ENCODE data around the gene OTOGL. TPM values are rescaled to one million over a fixed set of nuclear protein-coding genes. Genes with fewer than 3 reads are reported as not detected.
"Not testable (repeated sequence)": the region's sequence is repeated elsewhere in the genome, so short reads cannot be mapped to it uniquely, and the experiment has no call there.

OTOGL gene
- total RNA-seq, 1 donor from 2014 or later = 0.51 TPM

- no peak for DNase-seq (ENCODE audit: low spot score)
- intact Hi-C loops (cut with DNase I) = no loop called here
Observed at GRCh38 chr12:80262771-80263170, 163.4 kb downstream of the OTOGL start.

GRCh38 chr12:80264386-80264785 is 165.0 kb downstream of the OTOGL start:
- DNase-seq (ENCODE audit: low spot score) = no peak
- intact Hi-C loops (cut with DNase I) = no loop called here

GRCh38 chr12:80264891-80265290 is 165.6 kb downstream of the OTOGL start:
- no peak for DNase-seq (ENCODE audit: low spot score)
- intact Hi-C loops (cut with DNase I) = loop anchor here (5.0 kb wide), 1 partner anchor 713 kb away; no protein-coding TSS in a partner anchor

- no peak for DNase-seq (ENCODE audit: low spot score)
- intact Hi-C loops (cut with DNase I) = loop anchor here (5.0 kb wide), 1 partner anchor 717 kb away; no protein-coding TSS in a partner anchor
Observed at GRCh38 chr12:80268924-80269749, 169.8 kb downstream of the OTOGL start.

GRCh38 chr12:80269803-80270552 is 170.6 kb downstream of the OTOGL start:
- intact Hi-C loops (cut with DNase I) = loop anchor here (2.0 to 5.0 kb wide), 2 partner anchors 75 to 718 kb away; no protein-coding TSS in a partner anchor
- DNase-seq (ENCODE audit: low spot score) = no peak

- DNase-seq (ENCODE audit: low spot score) = no peak
- intact Hi-C loops (cut with DNase I) = loop anchor here (2.0 kb wide), 1 partner anchor 77 kb away; no protein-coding TSS in a partner anchor
Observed at GRCh38 chr12:80271780-80272179, 172.4 kb downstream of the OTOGL start.

- no peak for DNase-seq (ENCODE audit: low spot score)
- intact Hi-C loops (cut with DNase I) = no loop called here
Observed at GRCh38 chr12:80272387-80272915, 173.1 kb downstream of the OTOGL start.

- DNase-seq (ENCODE audit: low spot score) = no peak
Observed at GRCh38 chr12:80273144-80273543, 173.8 kb downstream of the OTOGL start.

GRCh38 chr12:80277732-80278131 is 178.4 kb downstream of the OTOGL start:
- intact Hi-C loops (cut with DNase I) = no loop called here
- no peak for DNase-seq (ENCODE audit: low spot score)

More at GRCh38 chr12:80273144-80273543, 173.8 kb downstream of the OTOGL start:
- intact Hi-C loops (cut with DNase I) = no loop called here

GRCh38 chr12:80282226-80282625 is 182.9 kb downstream of the OTOGL start:
- no peak for DNase-seq (ENCODE audit: low spot score)
- intact Hi-C loops (cut with DNase I) = no loop called here

- DNase-seq (ENCODE audit: low spot score) = no peak
- intact Hi-C loops (cut with DNase I) = no loop called here
Observed at GRCh38 chr12:80282761-80283160, 183.4 kb downstream of the OTOGL start.

GRCh38 chr12:80291108-80291754 is 191.9 kb downstream of the OTOGL start:
- DNase-seq (ENCODE audit: low spot score) = no peak
- intact Hi-C loops (cut with DNase I) = no loop called here

- no peak for DNase-seq (ENCODE audit: low spot score)
- intact Hi-C loops (cut with DNase I) = no loop called here
Observed at GRCh38 chr12:80293347-80293746, 194.0 kb downstream of the OTOGL start.

- intact Hi-C loops (cut with DNase I) = no loop called here
- no peak for DNase-seq (ENCODE audit: low spot score)
Observed at GRCh38 chr12:80293759-80294158, 194.4 kb downstream of the OTOGL start.

GRCh38 chr12:80299219-80299618 is 199.9 kb downstream of the OTOGL start:
- intact Hi-C loops (cut with DNase I) = no loop called here
- no peak for DNase-seq (ENCODE audit: low spot score)

- no peak for DNase-seq (ENCODE audit: low spot score)
- intact Hi-C loops (cut with DNase I) = no loop called here
Observed at GRCh38 chr12:80299976-80300375, 200.6 kb downstream of the OTOGL start.

- DNase-seq (ENCODE audit: low spot score); intact Hi-C loops (cut with DNase I): not testable (repeated sequence)
Observed at GRCh38 chr12:80307436-80307835, 208.1 kb downstream of the OTOGL start.

- intact Hi-C loops (cut with DNase I) = no loop called here
- DNase-seq (ENCODE audit: low spot score) = no peak
Observed at GRCh38 chr12:80313209-80313608, 213.9 kb downstream of the OTOGL start.

GRCh38 chr12:80314741-80315140 is 215.4 kb downstream of the OTOGL start:
- intact Hi-C loops (cut with DNase I) = no loop called here
- no peak for DNase-seq (ENCODE audit: low spot score)

- DNase-seq (ENCODE audit: low spot score) = no peak
- intact Hi-C loops (cut with DNase I) = no loop called here
Observed at GRCh38 chr12:80316222-80316621, 216.9 kb downstream of the OTOGL start.
